DMS53 treated with DMSO at 0.1 percent for 48 hours (cell line): ENCODE data around the gene PIP4K2C.
"Not testable (repeated sequence)": the region's sequence is repeated elsewhere in the genome, so short reads cannot be mapped to it uniquely, and the experiment has no call there.

Experiments
- DNase-seq: peaks from one replicate; lab custom pipeline; 2025; ENCODE audit not compliant: unreplicated experiment; lab: John Stamatoyannopoulos, UW

PIP4K2C gene

GRCh38 chr12:57558864-57559263 is 32.1 kb upstream of the PIP4K2C start:
- no peak for DNase-seq

DNA sequence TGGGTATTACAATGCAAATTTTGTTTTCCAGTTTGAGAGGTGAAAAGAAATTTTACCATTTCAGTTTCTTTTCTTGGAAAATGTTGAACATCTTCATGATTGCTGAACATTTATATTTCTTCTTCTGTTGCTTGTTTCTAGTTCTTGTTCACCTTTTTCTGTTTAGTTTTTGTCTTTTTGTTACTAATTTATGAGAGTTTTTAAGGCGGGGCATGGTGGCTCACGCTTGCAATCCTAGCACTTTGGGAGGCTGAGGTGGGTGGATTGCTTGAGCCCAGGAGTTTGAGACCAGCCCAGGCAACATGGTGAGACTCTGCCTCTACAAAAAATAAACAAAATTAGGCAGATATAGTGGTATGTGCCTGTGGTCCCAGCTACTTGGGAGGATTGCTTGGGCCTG is 30.5 kb upstream of the PIP4K2C start:
- DNase-seq: no peak

DNA sequence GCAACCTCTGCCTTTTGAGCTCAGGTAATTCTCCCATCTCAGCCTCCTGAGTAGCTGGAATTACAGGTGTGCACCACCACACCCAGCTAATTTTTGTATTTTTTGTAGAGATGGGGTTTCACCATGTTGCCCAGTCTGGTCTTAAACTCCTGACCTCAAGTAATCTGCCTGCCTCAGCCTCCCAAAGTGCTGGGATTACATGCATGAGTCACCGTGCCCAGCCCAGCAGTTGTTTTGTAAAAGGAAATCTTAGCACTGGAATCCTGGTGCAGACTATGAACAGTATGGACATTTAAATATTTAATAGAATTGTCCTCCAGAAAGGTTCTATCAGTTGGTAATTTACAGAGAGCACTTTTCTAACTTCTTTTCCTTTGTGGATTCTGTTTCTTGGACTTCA is 29.9 kb upstream of the PIP4K2C start:
- DNase-seq: not testable (repeated sequence)

DNA sequence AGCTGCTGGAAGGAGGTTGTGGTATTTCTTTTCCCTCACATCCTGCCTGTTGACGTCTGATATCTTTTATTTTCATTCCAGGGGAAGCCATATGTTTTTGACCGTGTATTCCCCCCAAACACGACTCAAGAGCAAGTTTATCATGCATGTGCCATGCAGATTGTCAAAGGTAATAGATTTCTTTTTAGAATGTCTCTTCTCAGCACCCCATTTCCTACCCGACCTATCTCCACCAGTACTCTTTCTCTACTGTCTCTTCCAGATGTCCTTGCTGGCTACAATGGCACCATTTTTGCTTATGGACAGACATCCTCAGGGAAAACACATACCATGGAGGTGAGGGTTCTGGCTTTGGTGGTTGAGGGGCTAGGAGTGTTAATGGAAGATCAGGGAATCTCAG is 27.6 kb upstream of the PIP4K2C start:
- DNase-seq: no peak

- no peak for DNase-seq
Observed at GRCh38 chr12:57564178-57564740, 26.7 kb upstream of the PIP4K2C start.

- no peak for DNase-seq
Observed at GRCh38 chr12:57568838-57569237, 22.2 kb upstream of the PIP4K2C start.

- no peak for DNase-seq
Observed at GRCh38 chr12:57569858-57570257, 21.1 kb upstream of the PIP4K2C start.

GRCh38 chr12:57570438-57570837 is 20.6 kb upstream of the PIP4K2C start:
- DNase-seq: not testable (repeated sequence)

DNA sequence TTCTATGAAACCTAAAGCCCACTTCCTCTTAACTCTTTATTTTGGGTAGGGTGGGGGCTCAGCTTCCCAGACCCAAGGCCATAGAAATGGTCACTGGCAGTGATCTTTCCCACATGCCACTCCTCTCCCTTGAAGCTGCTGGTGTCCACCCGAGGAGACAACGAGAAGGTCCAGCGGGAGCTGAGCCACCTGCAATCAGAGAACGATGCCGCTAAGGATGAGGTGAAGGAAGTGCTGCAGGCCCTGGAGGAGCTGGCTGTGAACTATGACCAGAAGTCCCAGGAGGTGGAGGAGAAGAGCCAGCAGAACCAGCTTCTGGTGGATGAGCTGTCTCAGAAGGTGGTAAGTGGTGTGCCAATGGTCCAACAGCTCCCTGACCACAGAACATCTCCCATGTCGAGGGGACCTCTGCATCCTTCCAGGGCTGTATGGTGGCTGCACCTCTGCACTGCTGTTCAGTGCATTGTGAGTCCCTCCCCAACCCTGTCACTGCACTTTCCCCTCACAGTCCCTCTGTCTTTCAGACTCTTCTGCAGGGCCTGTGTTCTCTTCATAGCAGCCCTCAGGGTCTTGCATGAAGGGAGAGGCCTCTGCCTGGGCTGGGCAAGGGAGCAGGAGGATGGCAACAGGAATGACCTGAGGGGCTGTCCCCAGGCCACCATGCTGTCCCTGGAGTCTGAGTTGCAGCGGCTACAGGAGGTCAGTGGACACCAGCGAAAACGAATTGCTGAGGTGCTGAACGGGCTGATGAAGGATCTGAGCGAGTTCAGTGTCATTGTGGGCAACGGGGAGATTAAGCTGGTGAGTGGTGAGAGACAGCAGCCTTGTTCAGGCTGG is 18.8 kb upstream of the PIP4K2C start:
- DNase-seq: no peak

GRCh38 chr12:57574795-57575194 is 16.2 kb upstream of the PIP4K2C start:
- DNase-seq: no peak

DNA sequence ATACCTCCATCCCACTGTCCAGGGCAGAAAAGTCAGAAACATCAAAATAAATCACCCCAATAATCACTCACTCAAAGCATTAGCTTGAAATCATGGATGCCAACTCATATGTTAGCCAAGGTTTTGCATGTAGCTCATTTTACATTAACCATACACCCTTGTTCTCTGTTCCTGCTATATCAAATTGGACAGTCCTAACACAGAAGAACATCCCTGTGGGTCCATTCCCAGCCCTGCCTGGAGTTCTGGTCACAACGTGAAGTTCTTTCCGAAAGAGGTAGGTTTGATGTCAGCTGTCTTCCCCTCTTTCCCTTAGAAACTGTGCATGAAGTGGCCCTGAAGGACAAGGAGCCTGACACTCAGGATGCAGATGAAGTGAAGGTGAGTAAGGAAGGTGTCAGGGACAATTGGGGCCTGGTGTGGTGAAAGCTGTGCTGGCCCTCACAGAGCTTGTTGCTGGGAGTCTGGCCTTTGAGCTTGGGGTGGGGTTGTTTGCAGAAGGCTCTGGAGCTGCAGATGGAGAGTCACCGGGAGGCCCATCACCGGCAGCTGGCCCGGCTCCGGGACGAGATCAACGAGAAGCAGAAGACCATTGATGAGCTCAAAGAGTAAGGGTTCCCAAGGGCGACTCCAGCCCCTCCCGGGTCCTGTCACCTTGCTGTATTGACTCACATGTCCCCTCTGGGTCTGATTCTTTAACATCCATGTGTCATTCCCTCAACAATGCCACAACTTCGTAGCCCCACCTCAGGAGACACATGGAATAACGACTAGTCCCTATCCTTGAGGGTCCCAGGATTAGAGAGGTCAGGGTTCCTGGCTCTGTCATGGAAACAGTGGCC is 15.0 kb upstream of the PIP4K2C start:
- no peak for DNase-seq

DNA sequence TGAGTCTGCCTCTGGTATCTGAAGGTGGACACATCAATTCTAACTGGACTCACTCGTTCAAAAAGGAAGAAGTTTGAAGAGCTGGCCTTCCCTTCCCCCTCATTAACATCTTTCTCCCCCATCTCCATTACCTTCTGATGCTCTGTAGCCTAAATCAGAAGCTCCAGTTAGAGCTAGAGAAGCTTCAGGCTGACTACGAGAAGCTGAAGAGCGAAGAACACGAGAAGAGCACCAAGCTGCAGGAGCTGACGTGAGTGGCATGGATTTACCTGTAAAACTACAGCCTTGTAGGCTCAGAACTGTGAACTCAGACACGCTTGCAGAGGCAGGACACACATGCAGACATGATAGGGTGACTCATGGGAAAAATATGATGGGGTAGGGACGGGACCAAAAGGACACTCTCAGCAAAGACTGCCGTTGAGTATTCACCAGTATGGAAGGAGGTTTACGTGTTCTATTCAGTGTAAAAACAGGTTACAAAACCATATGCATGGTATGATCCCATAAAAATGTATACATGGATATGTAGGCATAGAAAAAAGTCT is 14.3 kb upstream of the PIP4K2C start:
- no peak for DNase-seq

DNA sequence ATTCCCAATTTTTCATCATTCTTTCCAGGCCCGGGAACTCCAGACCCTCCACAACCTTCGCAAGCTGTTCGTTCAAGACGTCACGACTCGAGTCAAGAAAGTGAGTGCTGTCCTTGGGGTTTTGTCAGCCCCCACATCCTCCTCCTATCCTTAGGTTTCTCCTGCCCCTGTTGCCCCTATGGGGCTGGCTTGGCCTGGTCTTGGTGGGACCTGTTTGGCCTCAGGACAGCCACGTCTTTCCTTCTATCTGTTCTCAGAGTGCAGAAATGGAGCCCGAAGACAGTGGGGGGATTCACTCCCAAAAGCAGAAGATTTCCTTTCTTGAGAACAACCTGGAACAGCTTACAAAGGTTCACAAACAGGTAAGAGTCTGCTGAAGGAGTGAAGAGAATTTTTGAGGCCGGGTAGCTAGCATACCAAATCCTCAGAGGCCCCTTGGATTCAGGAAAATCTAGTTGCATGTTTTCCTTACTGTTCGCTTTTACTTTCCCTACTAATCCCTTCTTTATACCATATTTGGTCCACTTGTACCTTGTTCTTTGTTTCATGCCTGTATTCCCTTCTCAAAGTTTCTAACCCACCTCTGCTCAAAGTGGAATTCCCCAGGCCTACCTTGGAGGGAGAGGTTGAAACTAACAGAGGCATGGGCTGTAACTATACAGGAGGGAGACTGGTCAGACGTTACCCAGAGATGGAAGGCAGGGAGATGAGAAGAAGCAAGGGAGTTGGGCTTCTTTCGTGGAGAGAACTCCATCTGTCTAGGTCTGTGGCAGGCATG is 12.8 kb upstream of the PIP4K2C start:
- no peak for DNase-seq

DNA sequence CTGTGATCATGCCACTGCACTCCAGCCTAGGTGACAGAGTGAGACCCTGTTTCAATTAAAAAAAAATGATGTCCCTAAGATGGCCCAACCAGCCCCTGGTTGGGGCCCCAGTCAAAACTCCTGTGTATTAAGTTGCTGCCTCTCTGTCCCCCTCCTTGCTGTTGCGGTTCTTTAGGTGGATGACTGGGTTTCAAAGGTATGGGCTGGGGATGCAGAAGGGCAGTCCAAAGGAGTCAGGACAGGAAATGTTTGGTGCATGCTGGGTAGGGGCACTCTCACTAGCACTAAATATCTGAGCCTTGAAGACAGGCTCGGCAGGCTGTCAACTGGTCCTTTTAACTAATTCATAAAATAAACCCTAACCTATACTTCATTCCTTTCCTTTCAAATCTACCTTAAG is 12.0 kb upstream of the PIP4K2C start:
- DNase-seq: no peak

DNA sequence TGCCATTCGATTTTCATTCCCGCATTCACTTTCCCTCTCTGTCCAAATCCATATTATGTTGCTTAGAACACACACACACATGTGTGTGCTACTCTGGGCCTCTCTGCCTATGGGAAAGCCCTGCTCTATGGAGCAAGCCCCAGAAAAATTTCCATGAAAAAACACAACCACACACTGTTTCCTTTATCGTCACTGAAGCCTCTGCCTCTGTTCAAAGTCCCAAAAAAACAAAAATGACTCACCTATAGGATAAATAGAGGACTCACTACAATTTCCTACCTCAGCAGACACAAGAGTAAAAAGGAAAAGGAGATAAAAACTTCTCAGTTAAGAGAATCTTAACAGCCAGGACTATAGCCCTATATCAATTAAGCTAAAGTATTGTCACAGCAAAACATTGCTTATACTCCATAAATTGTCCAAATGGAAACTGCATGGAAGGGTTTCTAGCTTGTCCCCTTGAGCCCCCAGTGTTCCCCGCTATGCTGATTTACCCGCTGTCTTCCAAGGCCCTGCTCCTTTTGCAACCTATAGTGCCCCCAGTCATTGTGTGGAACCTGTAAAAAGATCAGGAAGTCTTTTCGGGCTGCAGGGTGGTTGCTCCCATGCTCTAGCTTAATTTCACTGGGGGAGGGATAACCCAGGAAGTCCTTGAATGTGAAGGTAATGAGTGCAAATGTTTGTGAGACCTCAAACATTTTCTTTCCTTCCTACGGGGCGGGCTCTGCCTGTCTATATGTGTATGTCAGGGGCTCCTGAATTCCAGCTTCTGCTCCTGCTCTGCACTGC is 11.1 kb upstream of the PIP4K2C start:
- no peak for DNase-seq

DNA sequence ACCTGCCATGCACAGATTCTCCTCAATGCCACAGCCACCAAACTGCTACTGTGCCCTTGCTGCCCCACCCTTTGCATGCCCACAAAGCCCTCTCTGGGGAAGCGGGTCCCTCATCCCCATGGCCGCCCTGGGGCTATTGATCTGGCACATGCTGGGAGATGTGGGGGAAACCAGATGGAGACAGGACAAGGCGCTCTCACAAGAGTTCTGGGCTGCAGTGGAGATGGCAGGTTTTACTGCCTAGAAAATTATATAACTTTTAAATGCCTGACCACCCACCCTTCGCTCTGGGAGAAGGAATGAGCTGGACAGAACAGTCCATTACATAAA is 10.6 kb upstream of the PIP4K2C start:
- DNase-seq: no peak

DNA sequence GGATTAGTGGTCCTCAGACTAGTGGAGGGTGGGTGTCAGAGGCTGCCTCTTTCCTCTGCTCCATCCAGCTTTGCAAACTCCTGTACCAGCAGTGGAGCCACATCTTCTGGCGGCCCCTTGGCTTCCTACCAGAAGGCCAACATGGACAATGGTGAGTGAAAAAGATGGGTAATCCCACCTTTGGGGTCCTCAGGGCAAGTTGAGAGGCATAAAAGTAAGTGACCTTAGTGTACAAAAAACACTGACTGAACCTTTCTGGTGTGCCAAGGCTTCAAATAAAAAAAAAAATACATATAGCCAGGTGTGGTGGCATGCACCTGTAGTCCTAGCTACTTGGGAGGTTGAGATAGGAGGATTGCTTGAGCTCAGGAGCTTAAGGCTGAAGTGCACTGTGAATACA is 9.2 kb upstream of the PIP4K2C start:
- no peak for DNase-seq

GRCh38 chr12:57582440-57582839 is 8.6 kb upstream of the PIP4K2C start:
- DNase-seq: no peak

DNA sequence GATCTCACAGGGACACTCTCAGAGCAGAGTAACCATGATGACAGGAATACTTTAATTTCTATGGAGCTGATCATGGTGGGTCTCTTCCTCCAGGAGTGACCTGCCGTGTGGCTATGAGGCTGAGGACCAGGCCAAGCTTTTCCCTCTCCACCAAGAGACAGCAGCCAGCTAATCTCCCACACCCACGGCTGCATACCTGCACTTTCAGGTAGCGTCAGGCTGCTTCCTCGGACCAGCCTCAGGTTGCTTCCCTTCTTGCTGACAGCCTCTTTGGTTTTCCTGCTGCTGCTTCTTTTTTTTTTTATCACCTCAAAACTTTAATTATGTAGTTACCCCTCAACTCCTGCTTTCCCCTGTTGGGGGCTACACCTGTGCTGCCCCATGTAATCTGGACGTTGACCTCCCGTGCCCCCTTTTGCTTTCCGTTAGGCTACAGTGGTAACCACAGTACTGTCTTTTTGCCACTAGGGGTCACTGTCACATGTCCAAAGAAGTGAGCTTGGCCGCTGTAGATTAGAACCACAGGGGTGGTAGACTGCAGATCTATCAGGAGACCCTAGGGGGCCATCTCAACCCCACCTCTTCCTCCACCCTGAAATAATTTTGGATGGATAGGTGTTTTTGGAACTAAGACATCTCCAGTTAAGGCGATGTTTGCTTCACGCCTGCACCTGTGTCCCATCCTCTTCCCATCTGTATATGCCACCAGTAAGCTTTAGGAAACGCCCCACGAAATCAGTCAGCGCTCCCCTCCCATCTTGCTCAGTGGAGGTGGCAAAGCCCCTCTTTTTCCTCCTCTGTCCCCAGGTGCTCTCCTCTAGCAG is 7.8 kb upstream of the PIP4K2C start:
- peak; percentile 81 for DNase-seq
